ENCODE measurements around the gene WIPI1. TPM values are rescaled to one million over a fixed set of nuclear protein-coding genes. Genes with fewer than 3 reads are reported as not detected.
A peak's percentile ranks its signal among the peaks of the same experiment; 100 is the strongest.

WIPI1 gene
- total and polyA plus RNA-seq, 2 donors from 2014 or later: 40.9 to 41.2 TPM

DNA sequence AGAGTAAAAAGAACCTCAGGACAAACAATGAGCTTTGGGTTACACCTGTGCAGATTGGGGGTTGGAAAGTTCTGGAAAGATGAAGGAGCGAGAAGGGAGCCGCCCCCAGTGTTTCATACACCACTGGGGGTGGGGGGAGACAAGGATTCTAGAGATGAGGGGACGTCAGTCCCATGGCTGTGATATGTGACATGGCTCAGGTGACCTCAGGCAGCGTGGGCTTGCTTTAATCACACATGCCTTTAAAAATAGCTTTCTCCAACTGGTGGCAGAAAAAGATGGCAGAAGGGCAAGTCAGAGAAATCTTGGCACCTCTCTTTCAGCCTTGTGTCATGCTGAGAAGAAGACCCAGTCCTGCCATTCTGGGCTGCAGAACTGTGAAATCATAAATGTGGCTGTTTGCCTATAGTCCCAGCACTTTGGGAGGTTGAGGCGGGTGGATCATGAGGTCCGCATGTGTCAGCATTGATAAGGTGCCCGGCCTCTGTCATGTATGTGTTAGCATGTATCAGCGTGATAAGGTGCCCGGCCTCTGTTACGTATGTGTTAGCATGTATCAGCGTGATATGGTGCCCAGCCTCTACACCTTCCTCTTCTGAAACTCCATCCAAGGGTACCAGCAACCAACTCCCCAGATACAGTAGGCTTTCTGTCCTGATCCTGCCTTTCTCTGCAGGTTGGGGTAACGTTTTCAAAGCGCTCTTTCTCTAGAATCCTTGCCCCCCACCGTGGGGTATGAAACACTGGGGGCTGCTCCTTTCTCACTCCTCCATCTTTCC lies 25.0 kb downstream of the WIPI1 start:
- Histone ChIP-seq H3K36me3 (ENCODE audit: control insufficient read depth in 2 of 3, insufficient read depth in 3 of 3, low read length in 3 of 3) (peaks cover 0 to 66% (median 57%) of the 10 kb centered on the region in 3 donors), H3K4me3 (ENCODE audit: low read length in 3 of 3) (no peak overlapping the region), H3K27ac (ENCODE audit: low read depth in 2 of 2, low read length in 2 of 2) (no peak overlapping the region), H3K4me1 (ENCODE audit: control insufficient read depth in 2 of 3, insufficient read depth in 2 of 3, low read depth in 1 of 3, low read length in 3 of 3) (peaks cover 0 to 2% (median 0%) of the 10 kb centered on the region in 3 donors), H3K27me3 (ENCODE audit: control insufficient read depth, insufficient read depth, low read length) (no peaks in the 10 kb centered on the region), H3K9ac (ENCODE audit: low read length in 3 of 3) (no peak overlapping the region), H3K9me3 (ENCODE audit: control insufficient read depth in 2 of 3, insufficient read depth in 1 of 3, low read length in 3 of 3) (no peaks in the 10 kb centered on the region)
- TF ChIP-seq, protein P1, sequence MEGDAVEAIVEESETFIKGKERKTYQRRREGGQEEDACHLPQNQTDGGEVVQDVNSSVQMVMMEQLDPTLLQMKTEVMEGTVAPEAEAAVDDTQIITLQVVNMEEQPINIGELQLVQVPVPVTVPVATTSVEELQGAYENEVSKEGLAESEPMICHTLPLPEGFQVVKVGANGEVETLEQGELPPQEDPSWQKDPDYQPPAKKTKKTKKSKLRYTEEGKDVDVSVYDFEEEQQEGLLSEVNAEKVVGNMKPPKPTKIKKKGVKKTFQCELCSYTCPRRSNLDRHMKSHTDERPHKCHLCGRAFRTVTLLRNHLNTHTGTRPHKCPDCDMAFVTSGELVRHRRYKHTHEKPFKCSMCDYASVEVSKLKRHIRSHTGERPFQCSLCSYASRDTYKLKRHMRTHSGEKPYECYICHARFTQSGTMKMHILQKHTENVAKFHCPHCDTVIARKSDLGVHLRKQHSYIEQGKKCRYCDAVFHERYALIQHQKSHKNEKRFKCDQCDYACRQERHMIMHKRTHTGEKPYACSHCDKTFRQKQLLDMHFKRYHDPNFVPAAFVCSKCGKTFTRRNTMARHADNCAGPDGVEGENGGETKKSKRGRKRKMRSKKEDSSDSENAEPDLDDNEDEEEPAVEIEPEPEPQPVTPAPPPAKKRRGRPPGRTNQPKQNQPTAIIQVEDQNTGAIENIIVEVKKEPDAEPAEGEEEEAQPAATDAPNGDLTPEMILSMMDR (IDR thresholded peaks at IDR 0.05; ENCODE audit: borderline replicate concordance, extremely low read depth, insufficient read depth): no peak
- FAIRE-seq: no peak
- intact Hi-C loops (cut with DNase I): loop anchor here (10.0 kb wide), 1 partner anchor 167 kb away; no protein-coding TSS in a partner anchor
- no peak for DNase-seq

DNA sequence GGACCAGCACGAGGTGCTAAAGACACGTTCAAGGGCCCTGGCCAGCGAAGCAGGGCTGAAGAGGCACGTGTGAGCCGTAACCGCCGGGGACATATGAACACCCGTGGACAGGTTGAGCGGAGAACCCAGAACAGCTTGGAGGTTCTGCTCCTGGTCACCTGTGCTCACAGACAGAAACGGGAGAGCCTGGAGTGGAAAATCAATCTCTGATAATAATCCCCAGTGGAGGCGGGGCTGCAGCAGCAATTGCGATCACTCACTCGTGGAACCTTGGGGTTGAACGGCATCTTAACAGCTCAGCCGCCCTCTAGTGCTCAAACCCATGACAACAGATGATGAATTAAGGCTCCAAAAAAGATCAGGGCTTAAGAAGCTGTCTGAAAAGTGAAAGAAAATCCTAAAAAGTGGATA lies 25.6 kb downstream of the WIPI1 start:
- intact Hi-C loops (cut with DNase I): loop anchor here (10.0 kb wide), 1 partner anchor 167 kb away; no protein-coding TSS in a partner anchor
- FAIRE-seq (no peak), DNase-seq (peak in 3 of 5 donors; percentile 39 to 78 (median 68))

DNA sequence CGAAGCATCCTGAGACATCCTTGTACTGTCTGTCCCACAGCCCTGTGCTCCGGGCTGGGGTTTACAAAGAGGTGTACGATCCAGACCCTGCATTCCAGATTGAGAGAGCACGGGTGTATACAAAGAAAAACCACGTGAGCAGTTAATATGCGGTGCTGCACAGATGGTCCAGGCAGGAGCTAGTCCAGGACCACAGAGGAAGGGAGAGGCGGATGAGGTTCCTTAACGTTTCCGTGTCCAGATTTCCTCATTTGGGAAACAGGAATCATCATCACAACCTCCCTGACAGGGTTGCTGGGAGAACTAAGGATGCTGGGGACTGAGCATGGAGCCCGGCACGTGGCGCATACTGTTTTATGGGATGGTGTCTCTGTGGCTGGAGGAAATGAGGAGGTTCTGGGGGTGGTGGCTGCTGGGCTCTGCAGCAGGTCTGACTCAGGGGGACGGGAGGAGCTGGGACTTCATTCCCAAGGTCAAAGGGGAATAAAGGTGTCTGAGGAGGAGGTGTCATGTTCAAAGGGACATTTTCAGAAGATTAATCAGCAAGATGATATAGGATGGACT lies 26.2 kb downstream of the WIPI1 start:
- Histone ChIP-seq H3K27ac (ENCODE audit: low read depth in 2 of 2, low read length in 2 of 2) (no peak overlapping the region), H3K4me3 (ENCODE audit: low read length in 3 of 3) (no peak overlapping the region), H3K9me3 (ENCODE audit: control insufficient read depth in 2 of 3, insufficient read depth in 1 of 3, low read length in 3 of 3) (no peaks in the 10 kb centered on the region), H3K36me3 (ENCODE audit: control insufficient read depth in 2 of 3, insufficient read depth in 3 of 3, low read length in 3 of 3) (peaks cover 0 to 68% (median 59%) of the 10 kb centered on the region in 3 donors), H3K27me3 (ENCODE audit: control insufficient read depth, insufficient read depth, low read length) (no peaks in the 10 kb centered on the region), H3K9ac (ENCODE audit: low read length in 3 of 3) (no peak overlapping the region), H3K4me1 (ENCODE audit: control insufficient read depth in 2 of 3, insufficient read depth in 2 of 3, low read depth in 1 of 3, low read length in 3 of 3) (no peaks in the 10 kb centered on the region)
- TF ChIP-seq, protein P1 (IDR thresholded peaks at IDR 0.05; ENCODE audit: borderline replicate concordance, extremely low read depth, insufficient read depth): no peak
- intact Hi-C loops (cut with DNase I): loop anchor here (10.0 kb wide), 1 partner anchor 166 kb away; no protein-coding TSS in a partner anchor
- no peak for FAIRE-seq
- no peak for DNase-seq

More for the DNA sequence above, 25.6 kb downstream of the WIPI1 start:
- Histone ChIP-seq H3K36me3 (ENCODE audit: control insufficient read depth in 2 of 3, insufficient read depth in 3 of 3, low read length in 3 of 3) (peaks cover 0 to 66% (median 59%) of the 10 kb centered on the region in 3 donors), H3K27me3 (ENCODE audit: control insufficient read depth, insufficient read depth, low read length) (no peaks in the 10 kb centered on the region), H3K9ac (ENCODE audit: low read length in 3 of 3) (no peak overlapping the region), H3K27ac (ENCODE audit: low read depth in 2 of 2, low read length in 2 of 2) (no peak overlapping the region), H3K9me3 (ENCODE audit: control insufficient read depth in 2 of 3, insufficient read depth in 1 of 3, low read length in 3 of 3) (no peaks in the 10 kb centered on the region), H3K4me3 (ENCODE audit: low read length in 3 of 3) (no peak overlapping the region), H3K4me1 (ENCODE audit: control insufficient read depth in 2 of 3, insufficient read depth in 2 of 3, low read depth in 1 of 3, low read length in 3 of 3) (peaks cover 0 to 2% (median 0%) of the 10 kb centered on the region in 3 donors)
- TF ChIP-seq, protein P1 (IDR thresholded peaks at IDR 0.05; ENCODE audit: borderline replicate concordance, extremely low read depth, insufficient read depth): no peak

All from kidney (tissue), 14 donors.